HFF-Myc (cell line): ENCODE measurements around the gene TMC8.
A peak's percentile ranks its signal among the peaks of the same experiment; 100 is the strongest.
"Not testable (repeated sequence)": the region's sequence is repeated elsewhere in the genome, so short reads cannot be mapped to it uniquely, and the experiment has no call there.

Experiments used
- DNase-seq: peaks from one replicate; pipeline ENCODE4 v3.0.0-alpha.2; 2011; ENCODE audit warnings: low read depth; ENCODE audit errors: extremely low read depth
- H3K4me3 ChIP-seq: replicated peaks from 2 replicates; pipeline ENCODE4 v1.5.1; 2011; ENCODE audit warnings: low read depth, mild to moderate bottlenecking, control low read depth, low read length
- TF ChIP-seq, protein P1 (sequence below): IDR thresholded peaks from 2 replicates; pipeline ENCODE4 v1.5.1; 2012; ENCODE audit warnings: mild to moderate bottlenecking, low read depth, low read length, control low read depth; ENCODE audit errors: missing control alignments

Gene TMC8

DNA sequence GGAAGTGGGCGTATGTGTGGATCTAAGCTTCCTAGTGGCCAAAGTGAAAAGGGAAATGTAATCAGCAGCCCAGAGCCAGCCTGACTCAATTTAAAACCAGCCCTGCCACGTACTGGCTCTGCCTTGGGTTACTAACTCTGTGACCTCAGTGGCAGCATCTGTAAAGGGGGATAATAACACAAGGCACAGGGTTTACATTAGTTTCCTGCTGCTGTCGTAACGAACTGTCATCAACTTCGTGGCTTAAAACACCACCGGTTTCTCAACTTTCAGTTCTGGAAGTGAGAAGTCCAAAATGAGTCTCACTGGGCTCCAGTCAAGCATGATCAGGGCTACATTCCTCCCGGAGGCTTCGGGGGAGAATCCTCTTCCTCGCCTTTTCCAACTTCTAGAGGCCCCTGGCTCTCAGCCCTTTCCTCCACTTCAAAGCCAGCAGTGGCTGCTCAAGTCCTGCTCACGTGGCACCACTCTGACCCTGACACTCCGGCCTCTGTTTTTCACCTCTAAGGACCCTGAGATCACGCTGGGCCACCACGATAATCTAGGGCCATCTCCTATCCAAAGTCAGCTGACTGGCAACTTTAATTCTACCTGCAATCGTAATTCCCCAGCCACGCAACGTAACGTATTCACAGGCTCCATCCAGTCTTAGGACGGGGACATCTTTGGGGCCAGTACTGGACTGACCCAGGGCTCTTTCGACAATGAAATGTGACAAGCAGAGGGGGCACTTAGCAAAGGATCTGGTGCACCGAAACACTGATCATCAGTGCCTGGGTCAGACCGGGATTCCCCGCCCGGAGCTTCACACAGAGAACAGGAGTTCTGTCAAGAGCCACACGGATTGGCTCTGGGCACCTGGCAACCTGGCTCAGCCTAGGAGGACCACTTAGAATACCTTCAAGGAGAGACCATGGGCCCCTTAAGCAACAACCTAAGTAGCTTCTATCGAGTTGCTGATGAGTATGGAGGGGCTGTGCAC, 16.5 kb upstream of the TMC8 start:
- TF ChIP-seq, protein P1, sequence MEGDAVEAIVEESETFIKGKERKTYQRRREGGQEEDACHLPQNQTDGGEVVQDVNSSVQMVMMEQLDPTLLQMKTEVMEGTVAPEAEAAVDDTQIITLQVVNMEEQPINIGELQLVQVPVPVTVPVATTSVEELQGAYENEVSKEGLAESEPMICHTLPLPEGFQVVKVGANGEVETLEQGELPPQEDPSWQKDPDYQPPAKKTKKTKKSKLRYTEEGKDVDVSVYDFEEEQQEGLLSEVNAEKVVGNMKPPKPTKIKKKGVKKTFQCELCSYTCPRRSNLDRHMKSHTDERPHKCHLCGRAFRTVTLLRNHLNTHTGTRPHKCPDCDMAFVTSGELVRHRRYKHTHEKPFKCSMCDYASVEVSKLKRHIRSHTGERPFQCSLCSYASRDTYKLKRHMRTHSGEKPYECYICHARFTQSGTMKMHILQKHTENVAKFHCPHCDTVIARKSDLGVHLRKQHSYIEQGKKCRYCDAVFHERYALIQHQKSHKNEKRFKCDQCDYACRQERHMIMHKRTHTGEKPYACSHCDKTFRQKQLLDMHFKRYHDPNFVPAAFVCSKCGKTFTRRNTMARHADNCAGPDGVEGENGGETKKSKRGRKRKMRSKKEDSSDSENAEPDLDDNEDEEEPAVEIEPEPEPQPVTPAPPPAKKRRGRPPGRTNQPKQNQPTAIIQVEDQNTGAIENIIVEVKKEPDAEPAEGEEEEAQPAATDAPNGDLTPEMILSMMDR, result no peak
- DNase-seq, result no peak
- no peak overlapping the region for H3K4me3 ChIP-seq

DNA sequence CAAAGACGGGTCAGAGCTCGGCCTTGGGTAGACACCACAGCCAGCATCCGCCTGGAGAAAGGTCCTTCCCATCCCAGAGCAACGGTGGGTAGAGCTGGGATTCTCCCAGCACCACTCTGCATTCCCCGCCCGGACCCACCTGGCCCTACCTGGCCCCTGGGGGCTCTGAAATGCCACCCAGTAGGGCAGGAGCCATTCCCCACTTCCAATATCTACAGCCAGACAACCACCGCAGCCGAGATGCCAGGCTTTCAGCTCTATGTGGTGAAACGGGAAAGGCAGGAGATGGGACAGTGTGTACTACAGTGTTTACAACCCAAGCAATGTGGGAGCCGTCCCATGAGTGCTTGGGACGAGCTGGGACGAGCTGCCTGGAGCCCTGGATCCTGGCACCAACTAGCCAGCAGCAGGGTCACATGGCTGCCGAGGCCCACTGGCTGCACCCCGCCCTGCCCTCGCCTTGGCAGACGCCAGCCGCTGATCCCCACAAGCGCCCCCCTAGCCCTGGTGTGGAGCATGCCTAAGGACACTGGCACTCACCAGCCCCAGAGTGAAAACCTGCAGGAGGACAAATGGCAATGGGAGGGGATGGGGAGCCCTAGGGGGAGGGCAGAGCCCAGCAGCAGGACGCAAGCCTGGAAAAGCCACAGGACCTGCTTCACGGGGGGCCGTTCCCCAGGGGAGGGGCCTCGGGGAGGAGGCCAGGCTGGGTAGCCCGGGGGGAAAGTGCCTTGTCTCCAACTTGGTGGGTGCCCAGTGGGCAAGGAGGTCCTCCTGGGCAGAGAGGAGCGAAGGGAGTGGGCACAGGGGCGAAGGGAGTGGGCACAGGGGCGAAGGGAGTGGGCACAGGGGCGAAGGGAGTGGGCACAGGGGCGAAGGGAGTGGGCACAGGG, 15.5 kb upstream of the TMC8 start:
- DNase-seq, result no peak
- TF ChIP-seq, protein P1, result no peak
- H3K4me3 ChIP-seq, result no peak overlapping the region

DNA sequence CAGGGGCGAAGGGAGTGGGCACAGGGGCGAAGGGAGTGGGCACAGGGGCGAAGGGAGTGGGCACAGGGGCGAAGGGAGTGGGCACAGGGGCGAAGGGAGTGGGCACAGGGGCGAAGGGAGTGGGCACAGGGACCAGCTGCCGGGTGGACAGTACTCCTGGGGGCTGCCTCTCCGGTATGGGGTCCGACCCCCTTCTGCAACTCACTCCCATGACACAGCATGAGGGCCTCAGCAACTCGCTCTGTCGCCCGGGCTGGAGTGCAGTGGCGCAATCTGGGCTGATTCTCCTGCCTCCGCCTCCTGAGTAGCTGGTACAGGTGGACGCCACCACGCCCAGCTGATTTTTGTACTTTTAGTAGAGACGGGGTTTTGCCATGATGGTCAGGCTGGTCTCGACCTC, 14.8 kb upstream of the TMC8 start:
- DNase-seq, H3K4me3 ChIP-seq: not testable (repeated sequence)

DNA sequence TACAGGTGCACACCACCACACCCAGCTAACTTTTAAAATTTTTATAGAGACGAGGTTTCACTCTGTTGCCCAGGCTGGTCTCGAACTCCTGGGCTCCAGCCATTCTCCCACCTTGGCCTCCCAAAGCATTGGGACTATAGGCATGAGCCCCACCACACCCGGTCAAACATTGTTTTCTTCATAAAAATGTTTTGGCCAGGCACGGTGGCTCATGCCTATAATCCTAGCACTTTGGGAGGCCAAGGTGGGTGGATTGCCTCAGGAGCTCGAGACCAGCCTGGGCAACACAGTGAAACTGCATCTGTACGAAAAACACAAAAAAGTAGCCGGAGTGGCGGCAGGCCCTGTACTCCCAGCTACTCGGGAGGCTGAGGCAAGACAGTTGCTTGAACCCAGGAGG, 14.2 kb upstream of the TMC8 start:
- DNase-seq, result no peak
- H3K4me3 ChIP-seq, result no peak overlapping the region
- TF ChIP-seq, protein P1, result no peak

DNA sequence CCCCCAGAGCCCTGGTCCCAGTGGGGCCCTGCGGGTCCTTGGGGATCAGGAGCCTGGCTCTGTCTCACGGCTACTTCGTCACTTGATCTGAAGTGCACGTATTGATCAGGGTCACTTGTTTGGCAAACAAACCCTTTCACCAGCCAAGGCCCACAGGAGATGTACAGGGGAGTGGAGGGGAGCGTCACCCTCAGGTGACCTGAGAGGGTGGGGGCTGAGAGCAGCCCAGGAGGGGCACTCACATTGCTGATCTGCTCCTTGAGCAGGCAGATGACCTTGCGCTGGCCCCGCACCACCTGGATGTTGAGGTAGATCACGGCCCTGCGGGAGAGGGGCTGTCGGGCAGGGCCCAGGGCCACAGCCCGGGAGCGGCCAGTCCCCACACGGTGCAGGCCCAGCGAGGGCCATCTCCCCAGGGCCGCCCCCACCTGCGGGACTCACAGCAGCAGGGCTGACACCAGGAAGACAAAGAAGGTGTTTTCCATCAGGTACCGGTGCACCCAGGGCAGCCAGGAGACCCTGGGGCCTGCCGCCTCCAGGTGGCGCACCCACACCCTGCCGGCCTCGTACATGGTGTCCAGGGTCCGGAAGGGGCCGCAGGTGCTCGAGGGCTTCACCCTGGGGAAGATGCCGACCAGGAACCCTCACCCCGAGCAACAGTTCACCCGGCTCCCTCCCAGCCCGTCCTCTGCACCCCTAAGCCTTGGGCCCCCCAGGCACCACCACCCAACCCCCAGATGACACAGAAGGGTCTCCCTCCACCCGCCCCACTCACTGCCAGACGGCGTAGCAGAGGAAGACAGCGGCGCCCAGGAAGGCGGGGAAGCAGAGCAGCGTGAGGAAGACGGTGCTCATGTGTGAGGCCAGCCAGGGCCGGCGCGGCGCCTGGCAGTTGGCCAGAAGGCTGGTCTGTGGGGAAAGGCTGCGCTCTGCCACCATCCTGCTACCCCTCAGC, 13.3 kb upstream of the TMC8 start:
- TF ChIP-seq, protein P1, result peak; percentile 31
- DNase-seq, result no peak
- H3K4me3 ChIP-seq, result no peak overlapping the region

DNA sequence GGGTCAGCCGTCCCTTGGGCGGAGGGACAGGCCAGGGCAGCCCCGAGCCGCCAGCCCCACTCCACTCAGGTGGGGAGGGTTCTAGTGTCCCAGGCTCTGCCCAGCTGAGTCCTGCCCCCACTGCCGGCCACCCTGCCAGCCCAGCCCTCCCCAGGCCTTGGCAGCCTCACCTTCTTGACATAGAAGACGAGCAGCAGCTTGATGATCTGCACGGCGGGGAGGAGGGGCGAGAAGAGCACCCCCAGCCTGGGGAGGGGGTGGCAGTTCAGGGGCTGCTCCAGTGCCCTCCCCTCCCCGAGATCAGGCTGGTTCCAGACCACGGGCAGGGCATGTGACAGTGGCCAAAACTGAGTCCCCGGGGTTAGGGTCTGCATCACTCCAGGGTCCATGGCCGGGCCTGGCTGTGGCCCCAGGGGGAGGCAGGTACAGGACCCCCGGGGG, 11.8 kb upstream of the TMC8 start:
- H3K4me3 ChIP-seq, result no peak overlapping the region
- TF ChIP-seq, protein P1, result no peak
- DNase-seq, result no peak
